Right forelimb (tissue), 1 donor: ENCODE data around the gene GPRIN1.
"Not testable (repeated sequence)": the region's sequence is repeated elsewhere in the genome, so short reads cannot be mapped to it uniquely, and the experiment has no call there.

Source experiments
- DNase-seq: peaks from one replicate; pipeline ENCODE4 v3.0.0-alpha.2; 2018

GPRIN1 gene

DNA sequence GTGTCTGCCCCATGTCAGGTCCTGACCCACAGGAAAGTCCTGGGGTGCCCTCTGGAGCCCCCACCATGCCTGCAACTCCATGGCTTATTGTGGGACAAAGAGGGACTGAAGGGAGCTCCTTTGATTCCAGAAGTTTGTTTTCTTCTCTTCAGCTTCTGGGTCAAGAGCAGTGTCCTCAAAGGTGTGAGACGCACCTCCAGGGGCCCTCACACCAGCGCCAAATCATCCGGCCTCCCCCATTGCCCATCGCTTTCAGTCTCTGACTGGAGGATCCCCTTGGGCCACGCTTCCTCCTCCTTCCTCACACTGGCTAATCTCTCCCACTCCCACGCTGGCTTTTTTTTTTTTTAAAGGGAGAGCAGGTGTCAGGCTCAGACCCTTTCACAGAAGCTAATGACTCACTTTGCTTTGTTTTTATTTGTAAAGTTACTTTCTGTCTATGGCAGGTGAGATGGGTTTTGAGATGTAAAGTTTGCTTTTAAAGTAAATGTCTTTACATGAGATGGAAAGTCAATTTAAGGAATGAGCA lies 44.1 kb downstream of the GPRIN1 start:
- no peak for DNase-seq

DNA sequence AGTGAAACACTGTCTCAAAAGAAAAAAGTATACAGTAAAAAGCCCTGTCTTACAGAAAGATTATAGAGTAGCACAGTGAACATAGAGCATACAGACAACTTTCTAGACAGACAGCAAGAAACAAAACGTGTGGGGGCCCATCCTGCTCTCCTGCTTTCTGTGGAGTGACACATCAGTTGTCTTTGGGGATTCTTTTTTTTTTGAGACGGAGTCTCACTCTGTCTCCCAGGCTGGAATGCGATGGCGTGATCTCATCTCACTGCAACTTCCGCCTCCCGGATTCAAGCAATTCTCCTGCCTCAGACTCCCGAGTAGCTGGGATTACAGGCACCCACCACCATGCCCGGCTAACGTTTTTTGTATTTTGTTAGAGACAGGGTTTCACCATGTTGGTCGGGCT lies 46.0 kb downstream of the GPRIN1 start:
- no peak for DNase-seq

DNA sequence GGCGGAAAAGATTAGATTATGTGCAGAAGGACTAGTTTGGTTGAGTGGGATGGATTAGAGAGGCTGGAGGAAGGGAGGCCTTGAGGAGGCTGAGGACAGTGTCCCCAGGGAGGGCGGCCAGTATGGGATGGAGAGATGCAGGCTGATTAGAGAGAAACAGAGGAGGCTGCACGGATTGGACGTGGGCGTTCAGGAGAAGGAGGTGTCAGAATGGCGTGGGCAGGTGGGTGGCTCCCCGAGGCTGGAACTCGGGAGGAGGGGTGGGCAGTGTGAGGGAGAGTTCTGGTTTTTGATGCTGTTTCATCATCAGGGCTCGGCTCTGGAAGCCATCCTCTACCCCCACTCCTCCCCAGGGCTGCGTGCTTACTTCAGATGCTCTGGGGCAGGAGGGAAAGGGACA lies 47.8 kb downstream of the GPRIN1 start:
- DNase-seq = no peak

DNA sequence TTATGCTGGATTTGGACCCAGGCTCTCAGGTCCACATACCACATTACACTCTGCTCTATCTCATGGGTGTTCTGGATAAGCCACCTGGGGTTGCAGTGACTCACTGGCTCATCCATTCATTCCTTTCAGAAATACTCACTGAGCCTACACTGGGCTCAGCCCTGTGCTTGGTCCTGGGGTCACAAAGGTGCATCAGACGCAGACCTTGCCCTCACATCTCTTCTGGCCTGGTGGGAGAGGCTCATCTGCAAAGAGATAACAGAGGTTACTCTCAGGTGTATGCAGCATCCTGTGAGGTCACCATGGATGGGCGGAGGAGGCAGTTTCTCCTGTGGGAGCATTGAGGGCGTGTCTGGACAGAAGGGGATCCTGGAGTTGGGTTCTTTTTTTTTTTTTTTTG lies 48.7 kb downstream of the GPRIN1 start:
- DNase-seq = no peak

DNA sequence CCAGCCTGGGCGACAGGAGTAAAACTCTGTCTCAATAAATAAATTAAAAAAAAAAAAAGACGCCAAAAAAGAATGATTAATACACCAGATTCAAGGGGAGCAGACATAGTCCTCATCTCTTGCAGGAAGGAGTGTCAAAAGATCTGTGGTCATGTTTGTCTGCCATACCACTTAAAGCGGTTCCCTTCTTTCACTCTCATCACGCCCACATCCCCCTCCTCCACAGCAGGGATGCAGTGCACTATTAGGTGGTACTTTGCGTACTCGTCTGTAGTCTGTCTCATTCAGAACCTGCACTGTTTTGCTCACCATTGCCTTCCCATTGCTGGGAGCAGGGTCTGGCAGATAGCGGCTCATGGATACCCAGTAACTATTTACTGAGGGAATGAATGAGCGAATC lies 49.6 kb downstream of the GPRIN1 start:
- no peak for DNase-seq

DNA sequence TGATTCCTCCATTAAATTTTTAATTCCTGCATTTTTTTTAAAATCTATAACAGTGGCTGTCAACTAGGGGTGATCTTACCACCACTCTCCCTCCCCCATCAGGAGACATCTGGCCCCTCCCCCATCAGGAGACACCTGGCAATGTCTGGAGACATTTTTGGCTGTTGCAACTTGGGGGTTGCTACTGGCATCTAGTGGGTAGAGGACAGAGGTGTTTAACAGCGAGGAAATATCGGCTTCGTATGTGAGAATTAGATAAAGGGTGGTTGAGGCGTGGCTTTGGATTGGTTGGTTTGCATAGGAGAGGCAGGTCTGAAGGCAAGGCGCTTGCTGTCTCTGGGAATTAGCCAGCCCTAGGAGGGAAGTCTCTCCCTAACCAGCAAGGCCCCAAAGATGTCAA lies 50.3 kb downstream of the GPRIN1 start:
- no peak for DNase-seq

DNA sequence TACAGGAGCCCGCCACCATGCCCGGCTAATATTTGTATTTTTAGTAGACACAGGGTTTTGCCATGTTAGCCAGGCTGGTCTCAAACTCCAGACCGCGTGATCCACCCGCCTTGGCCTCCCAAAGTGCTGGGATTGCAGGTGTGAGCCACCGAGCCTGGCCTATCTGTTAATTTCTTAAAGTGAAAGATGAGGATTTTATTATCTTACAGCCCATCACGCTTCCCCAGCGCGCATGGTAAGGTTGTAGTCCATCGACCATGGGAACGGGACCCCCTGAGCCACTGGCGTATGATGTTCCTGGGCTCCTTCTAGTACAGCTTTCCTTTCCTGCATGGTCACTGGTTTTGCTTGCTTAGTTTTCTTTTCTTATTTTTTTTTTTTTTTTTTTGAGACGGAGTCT lies 52.1 kb downstream of the GPRIN1 start:
- DNase-seq = no peak

DNA sequence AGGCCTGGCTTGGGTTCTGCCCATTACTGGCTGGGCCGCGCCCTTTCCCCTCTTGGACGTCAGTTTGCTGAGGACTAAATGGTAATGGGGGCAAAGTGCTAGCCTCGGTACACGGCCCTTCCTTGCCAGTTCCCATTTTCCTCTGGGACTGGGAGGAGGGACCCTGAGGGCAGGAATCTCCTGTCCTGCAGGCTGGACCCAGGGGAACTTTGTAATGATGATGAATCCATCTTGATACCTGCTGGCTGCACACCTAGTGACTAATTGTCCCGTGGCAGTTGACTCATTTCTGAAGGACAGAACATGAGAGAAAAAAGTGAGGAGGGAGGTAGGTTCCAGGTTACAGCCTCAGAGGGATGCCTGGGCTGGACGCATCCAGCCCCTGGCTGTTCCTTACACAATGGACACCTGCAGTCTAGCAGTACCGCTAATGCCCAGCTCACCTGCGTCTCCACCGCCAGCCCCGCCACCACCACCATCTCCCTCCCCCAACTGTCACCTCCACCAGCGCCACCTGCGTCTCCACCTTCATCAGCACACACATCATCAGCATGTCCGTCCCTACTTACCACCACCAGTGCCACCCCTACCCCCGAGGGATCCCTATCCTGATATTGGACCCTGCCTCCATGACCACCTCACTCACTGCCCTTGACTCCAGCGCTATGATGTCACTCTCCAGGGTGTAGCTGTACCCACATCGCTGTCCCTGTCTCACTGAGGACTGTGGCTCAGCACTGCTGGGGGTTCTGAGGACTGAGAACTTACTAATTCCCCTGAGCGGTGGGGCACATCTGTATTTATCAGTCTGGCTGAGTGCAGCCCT lies 56.5 kb downstream of the GPRIN1 start:
- DNase-seq = no peak

DNA sequence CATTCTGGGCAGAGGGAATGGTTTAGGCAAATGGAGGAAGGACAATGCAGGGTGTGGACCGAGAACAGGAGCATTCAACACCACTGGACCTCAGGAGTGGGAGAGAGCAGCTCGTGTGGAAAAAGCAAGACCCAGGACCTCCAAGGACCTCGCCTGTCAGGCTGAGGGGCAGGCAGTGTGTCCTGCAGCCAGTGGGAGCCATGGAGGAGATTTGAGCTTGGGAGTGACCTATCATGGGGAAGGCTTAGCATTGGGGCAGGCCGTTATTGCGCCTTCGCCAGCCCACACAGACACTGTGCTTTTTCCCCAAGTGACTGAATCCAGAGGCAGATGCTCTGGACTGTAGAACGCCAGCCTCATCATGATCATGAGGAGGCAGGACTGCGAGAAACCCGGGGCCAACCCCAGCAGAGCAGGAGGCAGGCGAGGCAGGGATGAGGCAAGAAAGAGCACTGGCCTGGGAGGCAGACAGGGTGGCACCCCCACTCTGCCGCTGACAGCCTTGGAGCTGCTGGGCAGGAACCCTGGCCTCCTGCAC lies 57.6 kb downstream of the GPRIN1 start:
- DNase-seq = no peak

DNA sequence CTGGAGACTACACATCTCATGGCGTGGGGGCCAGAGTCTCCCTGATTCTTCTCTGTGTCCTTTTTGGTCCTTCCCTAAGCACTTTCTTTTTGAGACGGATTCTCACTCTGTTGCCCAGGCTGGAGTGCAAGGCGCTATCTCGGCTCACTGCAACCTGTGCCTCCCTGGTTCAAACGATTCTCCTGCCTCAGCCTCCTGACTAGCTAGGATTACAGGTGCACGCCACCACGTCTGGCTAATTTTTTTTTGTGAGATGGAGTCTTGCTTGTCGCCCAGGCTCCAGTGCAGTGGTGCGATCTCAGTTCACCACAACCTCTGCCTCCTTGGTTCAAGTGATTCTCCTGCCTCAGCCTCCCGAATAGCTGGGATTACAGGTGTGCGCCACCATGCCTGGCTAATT lies 59.0 kb downstream of the GPRIN1 start:
- DNase-seq = not testable (repeated sequence)

DNA sequence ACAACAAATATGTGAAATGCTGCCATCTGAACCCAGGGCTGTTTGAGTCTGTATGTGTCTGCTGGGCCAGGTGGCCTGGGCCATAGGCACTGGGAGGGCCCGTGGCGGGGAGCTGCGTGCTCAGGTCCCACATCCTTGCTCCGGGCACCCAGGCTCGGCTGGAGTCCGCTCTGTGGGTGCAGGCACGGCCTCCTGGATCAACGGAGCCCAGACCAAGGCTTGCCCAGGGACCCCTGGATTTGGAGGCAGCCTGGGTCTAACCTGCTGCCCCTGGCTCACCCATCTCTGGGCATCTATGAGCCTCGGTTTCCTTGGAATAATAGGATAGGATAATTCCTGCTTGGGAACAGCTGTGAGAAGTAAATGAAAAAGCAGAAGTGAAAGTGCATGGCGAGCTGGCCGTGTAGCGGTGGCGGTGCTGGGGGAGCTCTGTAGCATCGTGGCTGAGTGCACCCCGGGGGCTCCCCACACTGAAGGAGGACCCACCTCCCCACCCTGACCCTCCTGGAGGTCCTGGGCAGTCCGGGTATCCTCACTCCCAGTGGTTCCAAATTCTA lies 59.6 kb downstream of the GPRIN1 start:
- no peak for DNase-seq

DNA sequence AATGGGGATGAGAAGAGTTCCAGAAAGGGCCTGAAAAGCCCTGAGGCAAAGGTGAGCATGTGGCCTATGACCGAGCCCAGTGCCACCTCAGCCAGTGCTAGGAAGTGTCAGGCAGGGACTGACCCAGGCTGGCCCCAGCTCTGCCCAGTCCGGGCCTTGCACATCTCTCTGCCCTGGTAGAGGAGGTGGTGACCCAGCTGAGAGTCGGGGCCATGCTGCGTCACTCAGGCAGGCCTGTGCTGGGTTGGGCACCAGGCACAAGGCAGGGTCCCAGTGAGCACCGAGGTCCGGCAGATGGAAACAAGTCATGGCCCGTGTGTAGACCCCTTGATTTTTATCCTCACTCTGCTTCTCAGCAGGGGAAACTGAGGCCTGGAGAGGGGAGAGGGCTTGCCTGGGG lies 60.1 kb downstream of the GPRIN1 start:
- no peak for DNase-seq

DNA sequence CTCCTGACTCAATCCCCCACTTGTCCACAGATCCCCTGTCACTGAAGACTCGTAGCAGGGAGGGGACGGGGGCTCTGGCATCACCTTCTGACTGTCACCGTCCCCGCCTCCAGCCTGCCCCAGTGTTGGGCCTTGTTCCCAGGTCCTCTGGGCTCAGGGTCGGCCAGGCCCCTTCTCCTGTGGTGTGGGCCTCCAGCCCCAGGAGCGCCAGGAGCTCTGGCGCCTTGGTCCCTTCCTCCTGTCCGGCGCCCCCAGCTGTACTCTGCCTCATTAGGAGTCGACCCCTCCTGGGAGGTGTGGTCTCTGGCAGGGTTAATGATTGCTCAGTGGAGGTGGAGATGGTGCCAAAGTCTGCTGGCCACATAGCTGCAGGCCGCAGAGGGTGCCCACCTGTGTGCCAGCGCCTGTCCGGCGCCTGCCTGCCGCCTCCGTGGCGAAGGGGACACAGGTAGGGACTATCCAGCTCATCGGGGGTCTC lies 61.0 kb downstream of the GPRIN1 start, which contains the start of gene CDHR2:
CDHR2 (plus strand) TSS at position 376 of the 478 bp plus-strand sequence. CDS start 16,011 bp downstream, outside the sequence.
- no peak for DNase-seq

DNA sequence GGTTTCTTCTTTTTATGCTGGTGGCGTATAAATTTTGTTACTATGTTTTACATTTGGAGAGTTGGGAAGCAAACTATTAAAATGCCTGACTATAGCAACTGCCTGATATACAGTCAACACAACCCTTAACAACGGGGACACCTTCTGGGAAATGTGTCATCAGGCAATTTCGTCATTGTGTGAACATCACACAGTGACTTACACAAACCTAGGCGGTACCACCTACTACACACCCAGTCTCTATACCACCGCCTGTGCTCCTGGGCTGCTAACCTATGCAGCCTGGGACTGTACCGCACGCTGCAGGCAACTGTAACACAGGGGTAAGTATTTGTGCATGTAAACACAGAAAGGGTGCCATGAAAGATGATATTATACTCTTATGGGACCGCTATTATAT lies 62.2 kb downstream of the GPRIN1 start:
- DNase-seq = no peak
